PC-3 (cell line): ENCODE measurements around the gene MEGF6. TPM values are rescaled to one million over a fixed set of nuclear protein-coding genes. Genes with fewer than 3 reads are reported as not detected.
A peak's percentile ranks its signal among the peaks of the same experiment; 100 is the strongest.

Source experiments
- ATAC-seq: fragments of 200-7000 bp; cut with Tn5 transposase; 2 replicates; pipeline ENCODE4 v1.9.1; 2020; ENCODE audit warnings: mild to moderate bottlenecking, moderate library complexity
- BruUV-seq: library from RNA; stranded (reverse); fragments of 400-500 nt; replicated peaks from 2 replicates; lab custom pipeline; 2021; lab: Mats Ljungman, UMichigan
- CTCF ChIA-PET: fragments of 300-600 bp; sonication (Branson Sonifier 250); formaldehyde crosslinking; loops from one replicate; lab custom pipeline; 2022; ENCODE audit warnings: antibody characterized with exemption; lab: Charles Lee
- POLR2A ChIA-PET: fragments of 300-600 bp; sonication (Branson Sonifier 250); formaldehyde crosslinking; loops from one replicate; lab custom pipeline; 2022; ENCODE audit warnings: antibody characterized with exemption; ENCODE audit not compliant: unreplicated experiment; lab: Charles Lee
- DNase-seq: peaks from one replicate; pipeline ENCODE4 v3.0.0-alpha.2; 2015
- H2AFZ ChIP-seq: fragments of 300-600 bp; sonication (generic); 2 replicates; pipeline ENCODE4 v1.6.0; 2016; ENCODE audit warnings: antibody characterized with exemption, low read length
- H3F3A ChIP-seq: fragments of 300-600 bp; sonication (generic); one replicate; pipeline ENCODE4 v1.6.0; 2017; ENCODE audit warnings: antibody characterized with exemption, low read length, control low read depth, mild to moderate bottlenecking; ENCODE audit not compliant: unreplicated experiment
- H3K27ac ChIP-seq: fragments of 300-600 bp; sonication (generic); 2 replicates; pipeline ENCODE4 v1.5.1; 2016; ENCODE audit warnings: mild to moderate bottlenecking, low read length
- H3K27me3 ChIP-seq: fragments of 300-600 bp; sonication (generic); 2 replicates; pipeline ENCODE4 v1.6.1; 2016; ENCODE audit warnings: low read length, mixed read lengths
- H3K36me3 ChIP-seq: fragments of 300-600 bp; sonication (generic); 2 replicates; pipeline ENCODE4 v1.6.1; 2016; ENCODE audit warnings: low read depth, mixed run types, low read length, mixed read lengths
- H3K4me1 ChIP-seq: fragments of 300-600 bp; sonication (generic); 2 replicates; pipeline ENCODE4 v1.5.1; 2016; ENCODE audit warnings: low read length; ENCODE audit not compliant: insufficient read depth
- H3K4me2 ChIP-seq: fragments of 300-600 bp; sonication (generic); 2 replicates; pipeline ENCODE4 v1.6.0; 2016; ENCODE audit warnings: low read length
- H3K4me3 ChIP-seq: fragments of 300-600 bp; sonication (generic); 2 replicates; pipeline ENCODE4 v1.5.1; 2016; ENCODE audit warnings: mild to moderate bottlenecking, low read length, mixed read lengths
- H3K79me2 ChIP-seq: fragments of 300-600 bp; sonication (generic); 2 replicates; pipeline ENCODE4 v1.6.1; 2017; ENCODE audit warnings: low read length, mixed read lengths
- H3K9ac ChIP-seq: fragments of 300-600 bp; sonication (generic); 2 replicates; pipeline ENCODE4 v1.6.0; 2016; ENCODE audit warnings: mild to moderate bottlenecking, low read length
- H3K9me2 ChIP-seq: fragments of 300-600 bp; sonication (generic); replicated peaks from 2 replicates; pipeline ENCODE4 v1.6.1; 2016; ENCODE audit warnings: mixed run types, low read length, mixed read lengths
- H3K9me3 ChIP-seq: fragments of 300-600 bp; sonication (generic); 2 replicates; pipeline ENCODE4 v1.6.1; 2016; ENCODE audit warnings: low read length, mixed read lengths
- H4K20me1 ChIP-seq: fragments of 300-600 bp; sonication (generic); 2 replicates; pipeline ENCODE4 v1.6.1; 2016; ENCODE audit warnings: low read length, mixed read lengths
- EZH2 ChIP-seq: fragments of 300-600 bp; sonication (generic); IDR thresholded peaks from one replicate; pipeline ENCODE4 v1.6.1; 2017; ENCODE audit warnings: antibody characterized with exemption, mild to moderate bottlenecking, low read length; ENCODE audit not compliant: unreplicated experiment
- EZH2phosphoT487 ChIP-seq: fragments of 300-600 bp; sonication (generic); IDR thresholded peaks from 2 replicates; pipeline ENCODE4 v1.6.1; 2018; ENCODE audit warnings: mild to moderate bottlenecking, antibody characterized with exemption, low read length, borderline replicate concordance
- intact Hi-C: fragments of 100-400 bp; cut with micrococcal nuclease; formaldehyde crosslinking; loops from 2 replicates; pipeline ENCODE4 v1.9.0; 2023
- total RNA-seq: library from RNA; depleted of rRNA; stranded (reverse); fragments of >200 nt; gene quantifications from 2 replicates; pipeline ENCODE4 v1.2.3, GENCODE V29; 2014
- TF ChIP-seq, protein P1 (sequence below): fragments of 300-600 bp; sonication (generic); conservative IDR thresholded peaks from 2 replicates; pipeline ENCODE4 v1.5.1; 2017; ENCODE audit warnings: antibody characterized with exemption, low read depth, mild to moderate bottlenecking, low read length

The MEGF6 gene
- total RNA-seq, 1 experiment from 2014 or later: 32.5 TPM

DNA sequence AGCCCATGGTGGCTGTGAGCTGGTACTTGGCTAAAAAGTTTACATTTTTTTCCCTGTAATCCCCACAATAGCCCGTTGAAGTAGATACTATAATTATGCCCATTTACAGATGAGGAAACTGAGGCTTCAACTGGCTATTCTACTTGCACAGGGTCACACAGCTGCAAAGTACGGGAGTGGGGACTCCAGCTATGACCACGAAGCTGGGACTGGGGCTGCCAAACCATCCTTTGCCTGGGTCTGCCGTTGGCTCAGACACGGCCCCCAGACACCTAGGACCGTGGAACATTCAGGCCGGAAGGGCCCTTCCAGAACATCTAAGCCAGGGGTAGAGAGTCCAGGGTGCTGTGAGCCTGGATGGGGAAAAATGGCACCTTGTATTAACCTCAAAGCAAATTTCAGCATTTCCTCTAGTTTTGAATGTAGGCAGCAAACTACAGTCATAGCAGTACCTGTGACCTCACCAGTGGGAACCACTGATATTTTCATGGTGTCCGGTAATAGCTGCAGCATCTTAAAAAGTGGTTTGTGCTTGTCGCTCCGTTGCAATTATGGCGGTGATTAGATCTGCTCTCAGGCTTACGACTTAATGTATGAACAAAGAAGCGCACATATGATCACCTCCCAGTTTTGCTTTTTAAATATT lies 45.3 kb upstream of the MEGF6 start:
- H3F3A ChIP-seq: no peaks in the 10 kb centered on the region
- H3K27ac ChIP-seq: no peak overlapping the region
- H4K20me1 ChIP-seq: no peaks in the 10 kb centered on the region
- no peaks in the 10 kb centered on the region for H3K79me2 ChIP-seq
- BruUV-seq: no TSS peak
- no peak overlapping the region for H3K9ac ChIP-seq
- no peak overlapping the region for H3K4me3 ChIP-seq
- TF ChIP-seq EZH2: no peak
- peaks cover 70% of the 10 kb centered on the region for H3K27me3 ChIP-seq
- no peak overlapping the region for H2AFZ ChIP-seq
- H3K9me3 ChIP-seq: no peaks in the 10 kb centered on the region
- H3K4me2 ChIP-seq: no peak overlapping the region
- no peaks in the 10 kb centered on the region for H3K36me3 ChIP-seq
- ChIA-PET CTCF (no interaction called here), POLR2A (no interaction called here)
- DNase-seq (no peak), ATAC-seq (no peak)
- intact Hi-C loops: no loop called here
- H3K9me2 ChIP-seq: no peaks in the 10 kb centered on the region
- H3K4me1 ChIP-seq: no peaks in the 10 kb centered on the region

DNA sequence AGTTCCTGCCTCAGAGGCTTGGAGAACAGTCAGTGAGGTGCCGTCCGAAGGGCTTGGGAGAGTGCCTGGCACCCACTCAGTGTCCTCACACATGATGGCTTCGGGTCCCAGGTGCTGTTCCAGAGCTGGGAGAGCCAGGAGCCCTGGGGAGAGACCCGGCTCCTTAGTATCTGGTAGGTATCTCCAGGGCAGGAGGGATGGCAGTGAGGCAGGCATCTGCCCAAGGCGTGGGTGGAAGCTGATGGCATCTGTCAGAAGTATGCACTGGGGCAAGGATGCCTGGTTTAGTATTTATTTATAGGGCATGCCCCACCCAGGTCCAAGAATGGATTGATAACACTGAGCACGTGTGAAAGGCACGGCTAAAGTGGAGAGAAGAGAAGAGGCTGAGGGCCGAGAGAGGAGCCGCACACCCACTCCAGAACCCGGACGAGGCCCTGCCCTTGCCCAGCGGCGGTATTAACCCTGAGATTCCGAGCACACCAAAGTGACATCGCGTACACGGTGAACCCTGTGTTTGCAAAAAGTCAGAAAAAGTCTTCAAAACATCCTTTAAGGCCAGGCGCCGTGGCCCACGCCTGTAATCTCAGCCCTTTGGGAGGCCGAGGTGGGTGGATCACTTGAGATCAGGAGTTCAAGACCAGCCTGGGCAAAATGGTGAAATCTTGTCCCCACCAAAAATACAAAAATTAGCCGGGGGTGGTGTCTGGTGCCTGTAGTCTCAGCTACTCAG lies 43.4 kb upstream of the MEGF6 start:
- TF ChIP-seq, protein P1, sequence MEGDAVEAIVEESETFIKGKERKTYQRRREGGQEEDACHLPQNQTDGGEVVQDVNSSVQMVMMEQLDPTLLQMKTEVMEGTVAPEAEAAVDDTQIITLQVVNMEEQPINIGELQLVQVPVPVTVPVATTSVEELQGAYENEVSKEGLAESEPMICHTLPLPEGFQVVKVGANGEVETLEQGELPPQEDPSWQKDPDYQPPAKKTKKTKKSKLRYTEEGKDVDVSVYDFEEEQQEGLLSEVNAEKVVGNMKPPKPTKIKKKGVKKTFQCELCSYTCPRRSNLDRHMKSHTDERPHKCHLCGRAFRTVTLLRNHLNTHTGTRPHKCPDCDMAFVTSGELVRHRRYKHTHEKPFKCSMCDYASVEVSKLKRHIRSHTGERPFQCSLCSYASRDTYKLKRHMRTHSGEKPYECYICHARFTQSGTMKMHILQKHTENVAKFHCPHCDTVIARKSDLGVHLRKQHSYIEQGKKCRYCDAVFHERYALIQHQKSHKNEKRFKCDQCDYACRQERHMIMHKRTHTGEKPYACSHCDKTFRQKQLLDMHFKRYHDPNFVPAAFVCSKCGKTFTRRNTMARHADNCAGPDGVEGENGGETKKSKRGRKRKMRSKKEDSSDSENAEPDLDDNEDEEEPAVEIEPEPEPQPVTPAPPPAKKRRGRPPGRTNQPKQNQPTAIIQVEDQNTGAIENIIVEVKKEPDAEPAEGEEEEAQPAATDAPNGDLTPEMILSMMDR: no peak
- TF ChIP-seq EZH2phosphoT487 (no peak), EZH2 (no peak)
- CTCF ChIA-PET: no interaction called here
- peaks cover 74% of the 10 kb centered on the region for H3K27me3 ChIP-seq
- H3K79me2 ChIP-seq: peaks cover 1% of the 10 kb centered on the region
- no peaks in the 10 kb centered on the region for H3K9me2 ChIP-seq
- no peak for ATAC-seq
- BruUV-seq: no TSS peak
- no peak overlapping the region for H3K9ac ChIP-seq
- no peak overlapping the region for H3K27ac ChIP-seq
- no peaks in the 10 kb centered on the region for H4K20me1 ChIP-seq
- POLR2A ChIA-PET: no interaction called here
- H3K4me1 ChIP-seq: no peaks in the 10 kb centered on the region
- no peak overlapping the region for H3K4me2 ChIP-seq
- no peak overlapping the region for H3K4me3 ChIP-seq
- H3K36me3 ChIP-seq: no peaks in the 10 kb centered on the region
- intact Hi-C loops: no loop called here
- H3K9me3 ChIP-seq: no peaks in the 10 kb centered on the region
- H3F3A ChIP-seq: no peaks in the 10 kb centered on the region
- no peak for DNase-seq
- no peak overlapping the region for H2AFZ ChIP-seq

DNA sequence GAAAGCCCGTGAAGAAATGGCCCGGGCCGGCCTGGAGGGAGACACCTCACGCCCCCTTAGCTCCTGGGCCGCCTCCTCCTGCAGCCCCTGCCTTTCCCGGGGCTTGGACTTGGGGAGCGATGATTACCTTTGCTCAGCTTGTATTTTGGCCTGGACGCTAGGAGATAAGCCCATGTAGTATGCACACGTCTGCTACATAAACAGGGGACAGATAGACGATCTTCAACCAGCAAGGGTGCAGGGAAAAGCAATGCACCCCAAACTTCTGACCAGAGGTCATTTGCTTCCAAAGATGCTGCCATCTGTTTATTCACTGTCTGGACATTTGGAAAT lies 41.9 kb upstream of the MEGF6 start:
- Histone ChIP-seq H3K36me3 (no peaks in the 10 kb centered on the region), H4K20me1 (no peaks in the 10 kb centered on the region), H3K9me3 (no peaks in the 10 kb centered on the region), H3K4me2 (peak overlapping the region; percentile 58), H3F3A (no peaks in the 10 kb centered on the region), H3K27ac (no peak overlapping the region), H3K9me2 (no peaks in the 10 kb centered on the region), H2AFZ (no peak overlapping the region), H3K9ac (no peak overlapping the region), H3K79me2 (peaks cover 16% of the 10 kb centered on the region), H3K27me3 (peaks cover 73% of the 10 kb centered on the region), H3K4me3 (peak overlapping the region; percentile 51), H3K4me1 (peaks cover 9% of the 10 kb centered on the region)
- DNase-seq (no peak), ATAC-seq (no peak)
- intact Hi-C loops: no loop called here
- POLR2A ChIA-PET: no interaction called here
- BruUV-seq: no TSS peak
- no peak for TF ChIP-seq EZH2
- TF ChIP-seq, protein P1: no peak
- no peak for TF ChIP-seq EZH2phosphoT487
- CTCF ChIA-PET: no interaction called here
